Natural killer cell (primary cell): Measurements from ENCODE around the gene MBD1. TPM values are rescaled to one million over a fixed set of nuclear protein-coding genes. Genes with fewer than 3 reads are reported as not detected.
"Not testable (repeated sequence)": the region's sequence is repeated elsewhere in the genome, so short reads cannot be mapped to it uniquely, and the experiment has no call there.

Source experiments
- ATAC-seq, 3 donors: fragments of 150-1000 bp in 2 of 3; fragments of 200-7000 bp in 1 of 3; cut with Tn5 transposase; 1 replicate in 1 of 3; 2 replicates in 2 of 3; pipeline ENCODE4 v1.10.0; 2021; ENCODE audit warnings: mild to moderate bottlenecking in 2 of 3, moderate library complexity in 2 of 3
- DNase-seq, 2 donors: peaks; one replicate each; pipeline versions ENCODE4 v3.0.0 to v3.0.0-alpha.2; 2013 to 2021; ENCODE audit warnings: mixed read lengths in 1 of 2
- H3K27ac ChIP-seq: one replicate; pipeline ENCODE4 v1.5.1; 2013; ENCODE audit warnings: mild to moderate bottlenecking, low read length
- H3K27me3 ChIP-seq: one replicate; pipeline ENCODE4 v1.6.1; 2013; ENCODE audit warnings: low read length; ENCODE audit not compliant: control insufficient read depth, insufficient read depth
- H3K36me3 ChIP-seq: one replicate; pipeline ENCODE4 v1.6.1; 2013; ENCODE audit warnings: low read length; ENCODE audit not compliant: control insufficient read depth, insufficient read depth
- H3K4me1 ChIP-seq: one replicate; pipeline ENCODE4 v1.6.1; 2013; ENCODE audit warnings: low read length; ENCODE audit not compliant: control insufficient read depth, insufficient read depth
- H3K4me3 ChIP-seq: one replicate; pipeline ENCODE4 v1.5.1; 2013; ENCODE audit warnings: low read length
- H3K9me3 ChIP-seq: one replicate; pipeline ENCODE4 v1.6.1; 2013; ENCODE audit warnings: low read length; ENCODE audit not compliant: control insufficient read depth, insufficient read depth
- H3K27ac Mint-ChIP-seq, 2 donors: one replicate each; pipeline ENCODE4 v1.8.0; 2022; ENCODE audit warnings: mild to moderate bottlenecking in 2 of 2, mixed read lengths in 2 of 2, moderate library complexity in 1 of 2
- H3K27me3 Mint-ChIP-seq, 2 donors: one replicate each; pipeline ENCODE4 v1.8.0; 2022; ENCODE audit warnings: low read depth in 2 of 2, mixed read lengths in 2 of 2
- H3K36me3 Mint-ChIP-seq: one replicate; pipeline ENCODE4 v1.8.0; 2022; ENCODE audit warnings: mixed read lengths
- H3K4me1 Mint-ChIP-seq, 2 donors: one replicate each; pipeline ENCODE4 v1.8.0; 2022; ENCODE audit warnings: mixed read lengths in 2 of 2
- H3K4me3 Mint-ChIP-seq: one replicate; pipeline ENCODE4 v1.8.0; 2022; ENCODE audit warnings: mild to moderate bottlenecking, moderate library complexity, mixed read lengths
- H3K9me3 Mint-ChIP-seq, 2 donors: one replicate each; pipeline ENCODE4 v1.8.0; 2022; ENCODE audit warnings: mixed read lengths in 2 of 2
- CTCF ChIP-seq: fragments of 200-600 bp; IDR thresholded peaks from one replicate; pipeline ENCODE4 v1.8.0; 2022; ENCODE audit warnings: antibody characterized with exemption
- WGBS: methylation state at CpG from one replicate; pipeline ENCODE4 v1.1.7; 2013; ENCODE audit warnings: missing lambda C conversion rate; ENCODE audit not compliant: insufficient coverage; 5-methylcytosine and 5-hydroxymethylcytosine counted together
- intact Hi-C: fragments of 100-400 bp; cut with micrococcal nuclease; formaldehyde crosslinking; loops from one replicate; pipeline ENCODE4 v1.14.2; 2022
- total RNA-seq, 4 donors: library from RNA; stranded (reverse); fragments of 120-200 nt in 1 of 4; gene quantifications; one replicate each; pipeline versions ENCODE4 v1.2.3 to v1.2.4, GENCODE V29; 2013 to 2022

Gene MBD1
- total RNA-seq, 3 donors from 2014 or later (not counting 1 experiment from before 2014, with no cell fraction given), result 106 to 113 (median 111) TPM

GRCh38 chr18:50297621-50298442 is 16.5 kb upstream of the MBD1 start:
- no peaks in the 10 kb centered on the region for H3K9me3 ChIP-seq
- H3K4me3 ChIP-seq, result peak overlapping the region; percentile 23
- H3K27me3 Mint-ChIP-seq, result peaks cover 21 to 40% of the 10 kb centered on the region in 2 donors
- peaks cover 7 to 8% of the 10 kb centered on the region in 2 donors for H3K4me1 Mint-ChIP-seq
- H3K4me1 ChIP-seq, result peaks cover 16% of the 10 kb centered on the region
- 11% methylated on average over 27 of the region's 28 CpGs for WGBS
- peak; percentile 68 to 83 for DNase-seq
- peaks cover 7% of the 10 kb centered on the region for H3K27me3 ChIP-seq
- H3K36me3 ChIP-seq, result no peaks in the 10 kb centered on the region
- H3K9me3 Mint-ChIP-seq, result no peaks in the 10 kb centered on the region
- no peak for TF ChIP-seq CTCF
- H3K27ac ChIP-seq, result no peak overlapping the region
- intact Hi-C loops, result loop anchor here (1.0 kb wide), 1 partner anchor 10 kb away; no protein-coding TSS in a partner anchor
- ATAC-seq, result peak; percentile 91 to 100 (median 100)
- H3K36me3 Mint-ChIP-seq, result no peaks in the 10 kb centered on the region
- H3K4me3 Mint-ChIP-seq, result peak overlapping the region; percentile 78
- H3K27ac Mint-ChIP-seq, result peak overlapping the region in 1 of 2 donors; percentile 68

GRCh38 chr18:50293039-50293438 is 11.7 kb upstream of the MBD1 start:
- Mint-ChIP-seq H3K4me3 (no peak overlapping the region), H3K36me3 (no peaks in the 10 kb centered on the region), H3K4me1 (peaks cover 7 to 9% of the 10 kb centered on the region in 2 donors), H3K9me3 (no peaks in the 10 kb centered on the region), H3K27me3 (peaks cover 2 to 8% of the 10 kb centered on the region in 2 donors), H3K27ac (no peak overlapping the region)
- WGBS, result 94% methylated on average over 1 of the region's 1 CpG
- no peaks in the 10 kb centered on the region for H3K9me3 ChIP-seq
- H3K27ac ChIP-seq, result no peak overlapping the region
- DNase-seq (no peak), ATAC-seq (no peak)
- H3K4me3 ChIP-seq, result no peak overlapping the region
- H3K4me1 ChIP-seq, result peaks cover 11% of the 10 kb centered on the region
- no peaks in the 10 kb centered on the region for H3K27me3 ChIP-seq
- intact Hi-C loops, result no loop called here
- TF ChIP-seq CTCF, result no peak
- no peaks in the 10 kb centered on the region for H3K36me3 ChIP-seq

- H3K4me3 ChIP-seq, result no peak overlapping the region
- H3K9me3 ChIP-seq, result no peaks in the 10 kb centered on the region
- Mint-ChIP-seq H3K36me3 (no peaks in the 10 kb centered on the region), H3K4me1 (peaks cover 22 to 37% of the 10 kb centered on the region in 2 donors), H3K9me3 (no peaks in the 10 kb centered on the region), H3K27ac (peak overlapping the region; percentile 93 to 96), H3K27me3 (no peaks in the 10 kb centered on the region), H3K4me3 (peak overlapping the region; percentile 92)
- TF ChIP-seq CTCF, result no peak
- ATAC-seq, result no peak
- peaks cover 9% of the 10 kb centered on the region for H3K36me3 ChIP-seq
- no peak overlapping the region for H3K27ac ChIP-seq
- peaks cover 22% of the 10 kb centered on the region for H3K4me1 ChIP-seq
- intact Hi-C loops, result loop anchor here (10.0 kb wide), 2 partner anchors 586 to 676 kb away; partner anchors contain the start of genes ELAC1 and ME2
- WGBS, result 85% methylated on average over 4 of the region's 4 CpGs
- H3K27me3 ChIP-seq, result no peaks in the 10 kb centered on the region
- no peak for DNase-seq
These were observed 7.8 kb upstream of the MBD1 start for GRCh38 chr18:50289108-50289443.

GRCh38 chr18:50288348-50289107 is 7.2 kb upstream of the MBD1 start:
- Histone ChIP-seq H3K27ac (peak overlapping the region; percentile 93), H3K4me1 (peaks cover 22% of the 10 kb centered on the region), H3K4me3 (peak overlapping the region; percentile 87), H3K36me3 (peaks cover 15% of the 10 kb centered on the region)
- not testable (repeated sequence) for ATAC-seq, H3K9me3 ChIP-seq, DNase-seq, H3K27me3 ChIP-seq, H3K36me3 Mint-ChIP-seq, H3K9me3 Mint-ChIP-seq, H3K27me3 Mint-ChIP-seq
- peak overlapping the region; percentile 96 for H3K4me3 Mint-ChIP-seq
- 84% methylated on average over 20 of the region's 21 CpGs for WGBS
- intact Hi-C loops, result loop anchor here (1.0 to 10.0 kb wide), 3 partner anchors 10 to 676 kb away; partner anchors contain the start of genes ELAC1 and ME2
- peaks cover 22 to 43% of the 10 kb centered on the region in 2 donors for H3K4me1 Mint-ChIP-seq
- peak overlapping the region; percentile 93 to 96 for H3K27ac Mint-ChIP-seq
